HEK293 (cell line): Measurements from ENCODE around the gene SLC25A26.

Source experiments
- CTCF ChIA-PET: fragments of 350-600 bp; formaldehyde crosslinking; extraction: SDS; loops from one replicate; lab custom pipeline; 2021; ENCODE audit warnings: antibody characterized with exemption; lab: Yijun Ruan, JAX
- POLR2A ChIA-PET: fragments of 300-600 bp; formaldehyde crosslinking; extraction: SDS; loops from one replicate; lab custom pipeline; 2020; ENCODE audit warnings: antibody characterized with exemption, inconsistent platforms; lab: Yijun Ruan, JAX
- H3K27ac ChIP-seq: fragments of 200-500 bp; sonication (Bioruptor generic); 2 replicates; pipeline ENCODE4 v1.5.1; 2014; ENCODE audit warnings: low read depth, low read length, control low read depth, inconsistent platforms; ENCODE audit errors: extremely low read depth
- H3K36me3 ChIP-seq, 2 experiments: fragments of 200-500 bp in 1 of 2; sonication (Bioruptor generic) in 1 of 2; 1 replicate in 1 of 2; 2 replicates in 1 of 2; pipeline ENCODE4 v1.5.1; 2014 to 2017; ENCODE audit warnings: inconsistent platforms in 2 of 2, low read length in 2 of 2; ENCODE audit not compliant: control insufficient read depth in 2 of 2, insufficient read depth in 1 of 2
- H3K4me1 ChIP-seq: fragments of 200-500 bp; sonication (Bioruptor generic); 2 replicates; pipeline ENCODE4 v1.5.1; 2014; ENCODE audit warnings: mild to moderate bottlenecking, low read length, inconsistent platforms; ENCODE audit not compliant: control insufficient read depth, insufficient read depth
- H3K4me3 ChIP-seq: 2 replicates; pipeline ENCODE4 v1.5.1; 2011; ENCODE audit warnings: low read depth, mild to moderate bottlenecking, control low read depth, low read length, moderate library complexity
- H3K9me3 ChIP-seq: fragments of 200-500 bp; sonication (Bioruptor generic); 2 replicates; pipeline ENCODE4 v1.5.1; 2014; ENCODE audit warnings: low read depth, low read length, inconsistent platforms; ENCODE audit not compliant: control insufficient read depth, insufficient read depth
- BCL11A ChIP-seq: fragments of 450-650 bp; formaldehyde crosslinking; IDR thresholded peaks from 2 replicates; pipeline ENCODE4 v1.5.1; 2016; ENCODE audit warnings: low read depth, missing biosample characterization, missing genetic modification characterization
- CTCF ChIP-seq: fragments of 450-650 bp; formaldehyde crosslinking; IDR thresholded peaks from 2 replicates; pipeline ENCODE4 v1.5.1; 2016; ENCODE audit warnings: missing biosample characterization, missing genetic modification characterization
- GLI4 ChIP-seq: fragments of 450-650 bp; formaldehyde crosslinking; IDR thresholded peaks from 2 replicates; pipeline ENCODE4 v1.5.1; 2016; ENCODE audit warnings: missing biosample characterization, missing genetic modification characterization
- GLIS1 ChIP-seq: fragments of 450-650 bp; formaldehyde crosslinking; IDR thresholded peaks from 2 replicates; pipeline ENCODE4 v1.5.1; 2016; ENCODE audit warnings: missing biosample characterization, missing genetic modification characterization
- SCRT2 ChIP-seq: fragments of 450-650 bp; formaldehyde crosslinking; IDR thresholded peaks from 2 replicates; pipeline ENCODE4 v1.5.1; 2016; ENCODE audit warnings: missing biosample characterization, missing genetic modification characterization
- SP7 ChIP-seq: fragments of 450-650 bp; formaldehyde crosslinking; IDR thresholded peaks from 2 replicates; pipeline ENCODE4 v1.5.1; 2016; ENCODE audit warnings: missing biosample characterization, missing genetic modification characterization
- ZBTB1 ChIP-seq: fragments of 450-650 bp; formaldehyde crosslinking; IDR thresholded peaks from 2 replicates; pipeline ENCODE4 v1.5.1; 2016; ENCODE audit warnings: missing biosample characterization, missing genetic modification characterization
- ZBTB17 ChIP-seq: fragments of 450-650 bp; formaldehyde crosslinking; IDR thresholded peaks from 2 replicates; pipeline ENCODE4 v1.5.1; 2016; ENCODE audit warnings: missing biosample characterization, missing genetic modification characterization
- ZFP3 ChIP-seq: fragments of 450-650 bp; formaldehyde crosslinking; IDR thresholded peaks from 2 replicates; pipeline ENCODE4 v1.5.1; 2016; ENCODE audit warnings: low read depth, missing biosample characterization, missing genetic modification characterization
- ZNF10 ChIP-seq: fragments of 450-650 bp; formaldehyde crosslinking; IDR thresholded peaks from 2 replicates; pipeline ENCODE4 v1.5.1; 2017; ENCODE audit warnings: missing biosample characterization, missing genetic modification characterization
- ZNF132 ChIP-seq: fragments of 450-650 bp; formaldehyde crosslinking; IDR thresholded peaks from 2 replicates; pipeline ENCODE4 v1.5.1; 2017; ENCODE audit warnings: missing biosample characterization, missing genetic modification characterization, borderline replicate concordance
- ZNF174 ChIP-seq: fragments of 450-650 bp; formaldehyde crosslinking; IDR thresholded peaks from 2 replicates; pipeline ENCODE4 v1.5.0; 2017; ENCODE audit warnings: missing biosample characterization, mild to moderate bottlenecking, missing genetic modification characterization
- ZNF19 ChIP-seq: fragments of 450-650 bp; formaldehyde crosslinking; IDR thresholded peaks from 2 replicates; pipeline ENCODE4; 2016; ENCODE audit warnings: missing biosample characterization, missing genetic modification characterization, low read depth
- ZNF335 ChIP-seq: fragments of 450-650 bp; formaldehyde crosslinking; conservative IDR thresholded peaks from 2 replicates; pipeline ENCODE4 v1.5.1; 2016; ENCODE audit warnings: missing biosample characterization, missing genetic modification characterization
- ZNF350 ChIP-seq: fragments of 450-650 bp; formaldehyde crosslinking; IDR thresholded peaks from 2 replicates; pipeline ENCODE4 v1.5.0; 2017; ENCODE audit warnings: missing biosample characterization, mild to moderate bottlenecking, missing genetic modification characterization
- ZNF366 ChIP-seq: fragments of 450-650 bp; formaldehyde crosslinking; conservative IDR thresholded peaks from 2 replicates; pipeline ENCODE4 v1.5.1; 2016; ENCODE audit warnings: missing biosample characterization, missing genetic modification characterization
- ZNF488 ChIP-seq: fragments of 450-650 bp; formaldehyde crosslinking; IDR thresholded peaks from 2 replicates; pipeline ENCODE4 v1.5.1; 2016; ENCODE audit warnings: missing biosample characterization, missing genetic modification characterization
- ZNF544 ChIP-seq: fragments of 450-650 bp; formaldehyde crosslinking; IDR thresholded peaks from 2 replicates; pipeline ENCODE4 v1.5.0; 2017; ENCODE audit warnings: missing biosample characterization, missing genetic modification characterization
- ZNF548 ChIP-seq: fragments of 450-650 bp; formaldehyde crosslinking; IDR thresholded peaks from 2 replicates; pipeline ENCODE4 v1.5.1; 2016; ENCODE audit warnings: missing biosample characterization, missing genetic modification characterization
- ZNF558 ChIP-seq: fragments of 450-650 bp; formaldehyde crosslinking; IDR thresholded peaks from 2 replicates; pipeline ENCODE4 v1.5.1; 2016; ENCODE audit warnings: missing biosample characterization, missing genetic modification characterization
- ZNF624 ChIP-seq: fragments of 450-650 bp; formaldehyde crosslinking; IDR thresholded peaks from 2 replicates; pipeline ENCODE4 v1.5.1; 2017; ENCODE audit warnings: missing biosample characterization, missing genetic modification characterization
- ZNF654 ChIP-seq: fragments of 450-650 bp; formaldehyde crosslinking; IDR thresholded peaks from 2 replicates; pipeline ENCODE4 v1.5.1; 2016; ENCODE audit warnings: low read depth, missing biosample characterization, missing genetic modification characterization
- ZNF704 ChIP-seq: fragments of 450-650 bp; formaldehyde crosslinking; IDR thresholded peaks from 2 replicates; pipeline ENCODE4 v1.5.1; 2016; ENCODE audit warnings: missing biosample characterization, missing genetic modification characterization

The SLC25A26 gene

GRCh38 chr3:66371432-66371831, 150.6 kb downstream of the SLC25A26 start:
- Histone ChIP-seq H3K4me1 (no peaks in the 10 kb centered on the region), H3K9me3 (no peaks in the 10 kb centered on the region), H3K4me3 (no peak overlapping the region), H3K36me3 (peaks cover 0 to 14% of the 10 kb centered on the region in 2 experiments; a peak in 1 of 3 replicates), H3K27ac (no peak overlapping the region)
- ChIA-PET CTCF (interaction anchor here (0.6 kb wide), 1 partner anchor 16 kb away, joined by 3 read pairs; no protein-coding TSS in a partner anchor), POLR2A (no interaction called here)
- TF ChIP-seq SCRT2: no peak
- no peak for TF ChIP-seq ZNF10 (tag by site-specific recombination)
- TF ChIP-seq ZBTB1 (tag by site-specific recombination): no peak
- no peak for TF ChIP-seq ZNF174
- no peak for TF ChIP-seq SP7 (tag by site-specific recombination)
- no peak for TF ChIP-seq ZNF548 (tag by site-specific recombination)
- no peak for TF ChIP-seq ZFP3 (tag by site-specific recombination)
- no peak for TF ChIP-seq ZNF350 (tag by site-specific recombination)
- no peak for TF ChIP-seq ZNF19 (tag by site-specific recombination)
- TF ChIP-seq ZNF366: no peak
- no peak for TF ChIP-seq GLIS1
- TF ChIP-seq ZNF558 (tag by site-specific recombination): no peak
- TF ChIP-seq ZNF488 (tag by site-specific recombination): no peak

- Histone ChIP-seq H3K27ac (no peak overlapping the region), H3K4me1 (no peaks in the 10 kb centered on the region), H3K36me3 (peaks cover 0 to 24% of the 10 kb centered on the region in 2 experiments; a peak in 1 of 3 replicates), H3K9me3 (no peaks in the 10 kb centered on the region), H3K4me3 (no peak overlapping the region)
- POLR2A ChIA-PET: no interaction called here
- TF ChIP-seq CTCF (tag by site-specific recombination) (peak; percentile 65), ZNF654 (tag by site-specific recombination) (peak; percentile 63), ZNF132 (tag by site-specific recombination) (no peak)
- CTCF ChIA-PET: interaction anchor here (0.6 to 1.4 kb wide), 7 partner anchors 15 to 751 kb away, joined by 3 to 5 read pairs (median 3); no protein-coding TSS in a partner anchor
Measured at GRCh38 chr3:66372681-66373350, 152.0 kb downstream of the SLC25A26 start.

- ChIA-PET CTCF (interaction anchor here (2.2 kb wide), 1 partner anchor 99 kb away, joined by 17 read pairs; no protein-coding TSS in a partner anchor), POLR2A (no interaction called here)
- Histone ChIP-seq H3K36me3 (peaks cover 0 to 57% of the 10 kb centered on the region in 2 experiments; a peak in 1 of 3 replicates), H3K9me3 (no peaks in the 10 kb centered on the region), H3K4me1 (no peaks in the 10 kb centered on the region), H3K27ac (no peak overlapping the region), H3K4me3 (no peak overlapping the region)
- no peak for TF ChIP-seq ZNF335 (tag by site-specific recombination)
- TF ChIP-seq ZNF544 (tag by site-specific recombination): no peak
- no peak for TF ChIP-seq GLI4 (tag by site-specific recombination)
- no peak for TF ChIP-seq ZBTB17 (tag by site-specific recombination)
- TF ChIP-seq ZNF704 (tag by site-specific recombination): no peak
- no peak for TF ChIP-seq BCL11A (tag by site-specific recombination)
- no peak for TF ChIP-seq ZNF624
Measured at GRCh38 chr3:66376568-66376967, 155.8 kb downstream of the SLC25A26 start.
